ENCODE data around the gene SNCG.
"Not testable (repeated sequence)": the region's sequence is repeated elsewhere in the genome, so short reads cannot be mapped to it uniquely, and the experiment has no call there.

SNCG gene

GRCh38 chr10:86958116-86958900, at the start of gene SNCG:
SNCG (plus strand) TSS chr10:86958599; CDS start chr10:86958698, 99 bp downstream.
- DNase-seq (ENCODE audit: low read depth) = no peak

DNA sequence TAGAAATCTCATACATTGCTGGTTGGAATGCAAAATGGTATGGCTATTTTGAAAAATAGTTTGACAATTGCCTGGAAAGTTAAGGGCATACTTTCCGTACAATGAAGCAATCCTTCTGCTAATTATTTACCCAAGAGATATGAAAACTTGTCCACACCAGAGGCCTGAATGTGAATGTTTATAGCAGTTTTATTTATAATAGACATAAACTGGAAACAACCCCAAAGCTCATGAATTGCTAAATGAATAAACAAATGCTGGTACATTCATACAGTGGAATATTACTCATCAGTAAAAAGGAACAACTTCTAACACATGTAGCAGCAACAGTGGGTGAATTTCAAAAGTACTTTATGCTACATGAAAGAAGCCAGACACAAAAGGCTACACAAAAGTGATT, 43.7 kb upstream of the SNCG start:
- no peak for DNase-seq (ENCODE audit: low read depth)

DNA sequence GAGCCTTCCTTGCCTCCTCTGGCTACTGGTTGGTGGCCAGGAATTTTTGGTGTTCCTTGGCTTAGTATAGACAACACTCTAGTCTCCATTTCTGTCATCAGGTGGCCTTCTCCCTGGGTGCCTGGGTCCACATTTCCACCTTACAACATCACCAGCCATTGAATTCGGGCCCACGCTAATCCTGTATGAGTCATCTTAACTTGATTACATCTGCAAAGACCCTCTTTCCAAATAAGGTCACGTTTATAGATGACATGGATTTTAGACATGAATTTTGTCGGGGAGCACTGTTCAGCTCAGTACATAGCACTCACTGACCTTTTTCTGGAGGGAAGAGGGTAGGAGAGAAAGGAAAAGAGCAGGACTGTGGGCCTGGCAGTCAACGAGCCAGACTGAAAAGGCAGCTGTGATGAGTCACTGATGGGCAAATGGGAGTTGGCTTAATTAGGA, 40.4 kb upstream of the SNCG start:
- DNase-seq (ENCODE audit: low read depth) = no peak

GRCh38 chr10:86922553-86922961, 35.8 kb upstream of the SNCG start:
- DNase-seq (ENCODE audit: low read depth) = no peak

GRCh38 chr10:86929468-86930380, 28.7 kb upstream of the SNCG start:
- DNase-seq (ENCODE audit: low read depth) = no peak

DNA sequence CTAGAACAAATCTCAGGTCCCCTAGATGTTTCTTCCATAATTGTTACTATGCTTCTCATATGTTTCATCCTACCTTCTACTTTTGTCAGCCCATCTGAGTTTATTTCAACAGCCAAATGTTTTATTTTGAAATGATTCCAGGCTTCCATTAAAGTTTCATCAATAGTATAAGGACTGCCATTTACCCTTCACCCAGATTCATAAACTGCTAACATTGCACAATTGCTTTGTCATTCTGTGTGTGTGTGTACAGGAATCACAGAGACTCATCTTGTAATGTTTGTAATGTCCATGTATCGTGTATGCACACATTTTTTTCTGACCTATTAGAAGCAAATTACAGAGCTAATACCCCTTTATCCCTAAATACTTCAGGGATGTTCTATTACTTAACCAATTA, 26.5 kb upstream of the SNCG start:
- peak; percentile 62 for DNase-seq (ENCODE audit: low read depth)

DNA sequence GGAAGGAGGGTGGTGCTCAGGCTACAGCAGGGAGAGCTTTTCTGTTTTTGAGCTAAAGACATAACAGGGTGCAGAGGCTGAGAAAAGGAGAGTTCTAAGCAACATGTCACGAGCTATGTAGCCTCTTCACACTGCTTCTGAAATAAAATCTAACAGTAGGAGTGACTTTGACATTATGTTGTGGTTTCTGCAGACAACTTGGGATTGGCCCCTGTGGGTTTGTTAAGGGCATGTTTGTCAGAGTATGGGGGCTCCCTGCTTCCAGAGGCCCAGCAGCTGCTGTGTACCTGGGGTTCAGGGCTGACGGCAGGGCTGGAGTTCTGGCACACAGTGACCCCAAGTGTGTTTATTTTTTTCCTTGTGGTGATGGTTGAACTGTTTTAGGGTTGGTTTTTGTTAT, 25.7 kb upstream of the SNCG start:
- DNase-seq (ENCODE audit: low read depth) = no peak

- not testable (repeated sequence) for DNase-seq (ENCODE audit: low read depth)
These were observed 24.2 kb upstream of the SNCG start for GRCh38 chr10:86934162-86934711.

DNA sequence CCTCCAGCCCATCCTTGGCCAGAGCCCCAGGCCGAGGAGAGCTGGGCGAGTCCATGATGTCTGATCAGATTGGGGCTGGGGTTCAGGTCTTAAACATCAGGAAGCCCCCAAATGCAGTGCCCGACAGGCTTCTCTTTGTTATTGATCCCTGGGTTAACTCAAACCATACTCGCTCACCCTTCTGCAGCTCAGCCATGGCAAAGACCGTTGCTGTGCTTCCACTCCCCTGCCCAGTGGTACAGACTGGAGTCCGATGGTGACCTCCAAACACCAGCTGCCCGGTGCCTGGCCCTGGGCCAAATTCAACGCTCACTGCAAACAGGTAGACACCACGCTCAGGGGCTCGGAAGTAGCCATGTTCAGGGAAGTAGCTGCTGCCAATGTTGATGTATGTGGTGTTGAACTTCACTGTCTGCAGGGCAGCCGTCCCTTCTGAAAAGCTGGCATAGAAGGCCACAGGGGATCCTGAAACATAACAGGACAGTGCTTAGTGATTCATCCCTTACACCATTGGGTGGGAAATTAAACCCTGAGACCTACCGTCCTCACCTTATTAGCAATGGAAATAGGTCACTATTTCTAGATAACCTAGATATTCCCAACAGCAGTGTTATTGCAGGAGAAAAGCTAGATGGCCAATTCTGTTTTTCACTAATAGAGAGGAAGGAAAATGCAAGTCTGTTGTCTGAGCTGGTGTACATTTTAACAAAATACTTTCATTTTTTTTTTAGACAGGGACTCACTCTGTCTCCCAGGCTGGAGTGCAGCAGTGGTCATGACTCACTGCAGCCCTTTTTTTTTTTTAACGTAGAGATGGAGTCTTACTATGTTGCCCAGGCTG, 21.5 kb upstream of the SNCG start:
- no peak for DNase-seq (ENCODE audit: low read depth)

DNA sequence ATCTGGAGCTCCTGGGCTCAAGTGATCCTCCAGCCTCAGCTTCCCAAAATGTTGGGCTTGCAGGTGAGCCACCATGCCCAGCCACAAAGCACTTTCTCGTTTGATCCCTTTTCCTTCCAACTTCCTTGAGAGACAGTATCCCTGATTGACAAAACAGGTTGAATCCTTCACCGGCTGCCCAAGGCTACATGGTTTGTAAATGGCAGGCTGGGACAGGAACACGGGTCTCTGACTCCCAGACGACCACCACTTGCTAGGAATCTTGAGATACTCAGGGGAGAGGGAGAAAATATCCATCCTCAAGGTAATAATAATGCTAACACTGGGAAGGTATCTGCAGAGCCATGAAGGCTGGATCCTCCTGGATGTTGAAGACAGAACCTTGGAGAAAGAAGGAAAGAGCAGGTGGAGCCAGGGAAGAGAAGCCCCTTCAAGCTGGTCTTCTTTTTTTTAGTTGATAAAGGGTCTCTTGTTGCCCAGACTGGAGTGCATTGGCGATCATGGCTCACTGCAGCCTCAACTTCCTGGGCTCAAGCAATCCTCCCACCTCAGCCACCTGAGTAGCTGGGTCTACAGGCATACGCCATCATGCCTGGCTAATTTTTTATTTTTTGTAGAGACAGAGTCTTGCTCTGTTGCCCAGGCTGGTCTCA, 20.8 kb upstream of the SNCG start:
- no peak for DNase-seq (ENCODE audit: low read depth)

DNA sequence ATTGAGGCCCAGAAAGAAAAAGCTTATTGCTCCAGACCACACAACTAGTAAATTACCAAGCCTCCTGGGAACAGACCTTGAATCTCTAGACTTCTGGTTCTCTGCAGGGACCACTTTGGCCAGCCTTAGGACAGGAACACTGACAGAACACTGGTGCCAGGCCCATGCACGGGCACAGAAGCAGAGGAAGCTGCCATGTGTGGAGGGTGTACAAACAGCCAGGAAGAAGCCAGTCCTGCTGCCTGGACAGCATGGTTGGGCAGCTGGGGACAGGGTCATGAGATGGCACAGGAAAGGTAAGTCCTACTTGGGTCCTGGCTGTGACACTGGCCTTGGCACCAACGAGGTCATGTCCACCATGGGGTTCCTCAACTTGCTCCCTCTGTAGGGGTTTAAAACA, 20.1 kb upstream of the SNCG start:
- no peak for DNase-seq (ENCODE audit: low read depth)

- DNase-seq (ENCODE audit: low read depth) = not testable (repeated sequence)
These were observed 18.3 kb upstream of the SNCG start for GRCh38 chr10:86940076-86940475.

DNA sequence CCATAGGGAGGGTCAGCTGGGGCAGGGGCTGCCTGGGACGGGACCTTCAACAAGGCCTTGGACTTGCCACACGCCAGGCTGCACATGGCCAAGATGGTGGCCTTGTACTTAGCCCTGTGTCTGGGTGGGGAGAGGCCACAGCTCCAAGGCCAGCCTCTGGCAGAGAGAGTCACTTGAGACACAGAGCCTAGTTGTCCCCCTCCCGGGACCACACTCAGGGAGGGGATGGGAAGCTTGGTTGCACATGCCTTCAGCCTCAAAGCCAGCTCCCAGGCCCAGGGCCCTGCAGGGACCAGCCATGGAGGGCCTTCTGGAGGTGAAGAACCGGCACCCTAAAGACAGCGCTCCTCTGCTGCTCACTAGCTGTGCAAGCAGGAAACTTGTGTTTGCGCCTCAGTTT, 17.7 kb upstream of the SNCG start:
- DNase-seq (ENCODE audit: low read depth) = no peak

- DNase-seq (ENCODE audit: low read depth) = no peak
These were observed 17.0 kb upstream of the SNCG start for GRCh38 chr10:86941426-86941825.

GRCh38 chr10:86941991-86942421, 16.4 kb upstream of the SNCG start:
- no peak for DNase-seq (ENCODE audit: low read depth)

- no peak for DNase-seq (ENCODE audit: low read depth)
These were observed 15.7 kb upstream of the SNCG start for GRCh38 chr10:86942441-86943315.

- no peak for DNase-seq (ENCODE audit: low read depth)
These were observed 14.9 kb upstream of the SNCG start for GRCh38 chr10:86943316-86944030.

DNA sequence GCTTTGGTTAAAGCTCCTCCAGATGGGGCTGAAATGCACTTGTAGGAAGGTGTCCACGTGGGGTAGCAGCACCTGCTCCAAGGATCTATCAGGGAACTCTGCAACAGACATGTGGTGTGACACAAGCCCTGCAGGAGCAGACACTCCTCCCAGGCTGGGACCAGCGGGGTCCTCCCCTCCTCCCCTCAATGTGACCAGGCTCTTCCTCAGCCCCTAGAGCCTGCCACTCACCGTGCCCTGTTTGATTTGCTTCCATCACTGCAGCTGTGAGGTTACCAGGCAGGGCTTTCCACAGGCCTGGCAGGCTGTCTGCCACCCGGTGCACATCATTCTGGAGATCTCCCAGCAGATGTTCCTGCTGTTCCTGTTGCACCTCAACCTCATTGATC, 14.4 kb upstream of the SNCG start:
- DNase-seq (ENCODE audit: low read depth) = no peak

DNA sequence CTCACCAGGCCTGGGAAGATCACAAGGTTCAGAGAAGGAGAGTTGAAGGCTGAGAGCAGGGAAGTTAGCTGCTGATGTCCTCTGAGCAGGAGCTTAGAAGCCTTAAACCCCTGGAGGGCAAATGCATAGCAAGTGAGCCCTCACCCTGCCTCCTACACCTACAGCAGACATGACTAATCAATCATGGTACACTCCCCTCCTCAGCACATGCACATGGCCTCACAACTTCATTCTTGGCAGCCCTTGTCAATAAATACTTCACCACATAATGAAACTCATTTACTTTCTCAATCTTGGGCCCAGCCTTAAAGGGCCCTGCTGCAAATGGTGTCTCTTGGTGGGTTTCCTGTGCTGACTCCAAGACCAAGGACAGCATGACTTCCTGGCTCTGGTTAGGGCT, 13.9 kb upstream of the SNCG start:
- no peak for DNase-seq (ENCODE audit: low read depth)

DNA sequence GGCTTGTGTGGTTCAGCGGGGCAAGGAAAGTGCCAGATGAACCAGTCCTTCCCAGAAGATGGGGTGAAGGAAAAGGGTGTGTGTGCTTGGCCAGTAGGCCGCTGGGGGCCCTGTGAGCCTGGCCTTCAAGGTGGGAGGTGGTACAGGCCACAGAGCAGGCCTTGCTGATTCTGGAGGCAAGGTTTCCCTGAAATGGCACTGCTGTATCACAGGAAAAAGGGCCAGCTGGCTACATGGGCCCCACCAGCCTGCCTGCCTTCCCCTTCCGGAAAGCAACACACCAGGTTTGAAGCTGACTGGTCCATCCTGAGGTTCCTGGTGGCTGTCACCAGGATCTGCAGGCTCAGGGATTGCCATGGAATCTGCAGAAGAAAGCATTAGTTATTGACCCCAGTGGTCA, 13.5 kb upstream of the SNCG start:
- DNase-seq (ENCODE audit: low read depth) = no peak

Measured in fibroblast of the conjunctiva (primary cell).